ENCODE measurements around the gene YRDC.
A peak's percentile ranks its signal among the peaks of the same experiment; 100 is the strongest.

The YRDC gene

GRCh38 chr1:37764888-37765441, 43.0 kb downstream of the YRDC start, which contains the start of gene EPHA10:
Gene EPHA10, minus strand, starts transcription at chr1:37765120. Its CDS starts 54 bp downstream, at chr1:37765066.
- peak; percentile 45 for DNase-seq

- no peak for DNase-seq
Measured at GRCh38 chr1:37764414-37764825, 43.6 kb downstream of the YRDC start.

GRCh38 chr1:37763791-37764413, 44.1 kb downstream of the YRDC start:
- no peak for DNase-seq

- no peak for DNase-seq
Measured at GRCh38 chr1:37762516-37762915, 45.5 kb downstream of the YRDC start.

GRCh38 chr1:37761416-37762095, 46.5 kb downstream of the YRDC start:
- no peak for DNase-seq

- no peak for DNase-seq
Measured at GRCh38 chr1:37759451-37759850, 48.6 kb downstream of the YRDC start.

GRCh38 chr1:37755951-37756560, 52.0 kb downstream of the YRDC start:
- DNase-seq = no peak

- DNase-seq = no peak
Measured at GRCh38 chr1:37755290-37755689, 52.7 kb downstream of the YRDC start.

- DNase-seq = no peak
Measured at GRCh38 chr1:37753473-37754321, 54.3 kb downstream of the YRDC start.

All from NCI-H748 treated with DMSO at 0.1 percent for 48 hours (cell line).